Glutamatergic neuron (in vitro differentiated cells): ENCODE data around the gene PLCL1. TPM values are rescaled to one million over a fixed set of nuclear protein-coding genes. Genes with fewer than 3 reads are reported as not detected.

Experiments used
- DNase-seq: peaks from one replicate; pipeline ENCODE4 v3.0.0; 2022
- H3K27ac Mint-ChIP-seq: one replicate; pipeline ENCODE4 v1.8.0; 2020; ENCODE audit warnings: mild to moderate bottlenecking, mixed read lengths, inconsistent platforms; ENCODE audit not compliant: unreplicated experiment
- H3K27me3 Mint-ChIP-seq: one replicate; pipeline ENCODE4 v1.8.0; 2020; ENCODE audit warnings: mild to moderate bottlenecking, moderate library complexity, mixed read lengths, inconsistent platforms; ENCODE audit not compliant: unreplicated experiment
- H3K36me3 Mint-ChIP-seq: one replicate; pipeline ENCODE4 v1.8.0; 2020; ENCODE audit warnings: mild to moderate bottlenecking, mixed read lengths, inconsistent platforms; ENCODE audit not compliant: unreplicated experiment
- H3K4me1 Mint-ChIP-seq: one replicate; pipeline ENCODE4 v1.8.0; 2020; ENCODE audit warnings: mild to moderate bottlenecking, low read depth, mixed read lengths, inconsistent platforms; ENCODE audit not compliant: unreplicated experiment
- H3K4me3 Mint-ChIP-seq: one replicate; pipeline ENCODE4 v1.8.0; 2020; ENCODE audit warnings: mild to moderate bottlenecking, mixed read lengths, inconsistent platforms; ENCODE audit not compliant: unreplicated experiment
- H3K9me3 Mint-ChIP-seq: one replicate; pipeline ENCODE4 v1.8.0; 2020; ENCODE audit warnings: mild to moderate bottlenecking, moderate library complexity, mixed read lengths, inconsistent platforms; ENCODE audit not compliant: unreplicated experiment
- CTCF ChIP-seq: fragments of 200-600 bp; sonication (generic); IDR thresholded peaks from one replicate; pipeline ENCODE4 v1.5.0; 2021; ENCODE audit not compliant: partially characterized antibody, unreplicated experiment
- total RNA-seq: library from RNA; stranded (reverse); fragmentation: NEBNext Ultra II Directional; extraction: Animal tissue kit (Norgen Biotek cat#: 25700); gene quantifications from one replicate; pipeline ENCODE4 v1.2.1, GENCODE V29; 2021; ENCODE audit not compliant: unreplicated experiment

PLCL1 gene
- total RNA-seq, 1 donor from 2014 or later = 28.8 TPM

- DNase-seq = no peak
- H3K27ac Mint-ChIP-seq = no peak overlapping the region
- H3K27me3 Mint-ChIP-seq = no peaks in the 10 kb centered on the region
- H3K4me3 Mint-ChIP-seq = no peak overlapping the region
- H3K9me3 Mint-ChIP-seq = no peaks in the 10 kb centered on the region
- no peak for TF ChIP-seq CTCF
- H3K36me3 Mint-ChIP-seq = no peaks in the 10 kb centered on the region
- no peaks in the 10 kb centered on the region for H3K4me1 Mint-ChIP-seq
Observed at GRCh38 chr2:198168651-198169050, 364.3 kb downstream of the PLCL1 start.

- H3K9me3 Mint-ChIP-seq = no peaks in the 10 kb centered on the region
- no peak for TF ChIP-seq CTCF
- H3K36me3 Mint-ChIP-seq = no peaks in the 10 kb centered on the region
- DNase-seq = no peak
- H3K27ac Mint-ChIP-seq = no peak overlapping the region
- no peaks in the 10 kb centered on the region for H3K27me3 Mint-ChIP-seq
- no peaks in the 10 kb centered on the region for H3K4me1 Mint-ChIP-seq
- no peak overlapping the region for H3K4me3 Mint-ChIP-seq
Observed at GRCh38 chr2:198173242-198173641, 368.8 kb downstream of the PLCL1 start.

- Mint-ChIP-seq H3K4me1 (no peaks in the 10 kb centered on the region), H3K4me3 (no peak overlapping the region), H3K27me3 (no peaks in the 10 kb centered on the region), H3K9me3 (no peaks in the 10 kb centered on the region), H3K27ac (no peak overlapping the region), H3K36me3 (no peaks in the 10 kb centered on the region)
- no peak for TF ChIP-seq CTCF
- no peak for DNase-seq
Observed at GRCh38 chr2:198173864-198174263, 369.5 kb downstream of the PLCL1 start.

- Mint-ChIP-seq H3K27ac (no peak overlapping the region), H3K27me3 (no peaks in the 10 kb centered on the region), H3K36me3 (no peaks in the 10 kb centered on the region), H3K4me3 (no peak overlapping the region), H3K4me1 (no peaks in the 10 kb centered on the region), H3K9me3 (no peaks in the 10 kb centered on the region)
- no peak for DNase-seq
- TF ChIP-seq CTCF = no peak
Observed at GRCh38 chr2:198175271-198175670, 370.9 kb downstream of the PLCL1 start.

- no peak for TF ChIP-seq CTCF
- H3K36me3 Mint-ChIP-seq = no peaks in the 10 kb centered on the region
- H3K4me1 Mint-ChIP-seq = no peaks in the 10 kb centered on the region
- H3K27ac Mint-ChIP-seq = no peak overlapping the region
- H3K4me3 Mint-ChIP-seq = no peak overlapping the region
- no peak for DNase-seq
- H3K27me3 Mint-ChIP-seq = no peaks in the 10 kb centered on the region
- H3K9me3 Mint-ChIP-seq = no peaks in the 10 kb centered on the region
Observed at GRCh38 chr2:198177040-198177439, 372.6 kb downstream of the PLCL1 start.
